Limb (tissue), 2 donors: Measurements from ENCODE around the gene MIEN1.
"Not testable (repeated sequence)": the region's sequence is repeated elsewhere in the genome, so short reads cannot be mapped to it uniquely, and the experiment has no call there.

Experiments used
- DNase-seq, 2 donors: peaks; one replicate each; pipeline ENCODE4 v3.0.0-alpha.2; 2016; ENCODE audit errors: extremely low spot score in 2 of 2

The MIEN1 gene

DNA sequence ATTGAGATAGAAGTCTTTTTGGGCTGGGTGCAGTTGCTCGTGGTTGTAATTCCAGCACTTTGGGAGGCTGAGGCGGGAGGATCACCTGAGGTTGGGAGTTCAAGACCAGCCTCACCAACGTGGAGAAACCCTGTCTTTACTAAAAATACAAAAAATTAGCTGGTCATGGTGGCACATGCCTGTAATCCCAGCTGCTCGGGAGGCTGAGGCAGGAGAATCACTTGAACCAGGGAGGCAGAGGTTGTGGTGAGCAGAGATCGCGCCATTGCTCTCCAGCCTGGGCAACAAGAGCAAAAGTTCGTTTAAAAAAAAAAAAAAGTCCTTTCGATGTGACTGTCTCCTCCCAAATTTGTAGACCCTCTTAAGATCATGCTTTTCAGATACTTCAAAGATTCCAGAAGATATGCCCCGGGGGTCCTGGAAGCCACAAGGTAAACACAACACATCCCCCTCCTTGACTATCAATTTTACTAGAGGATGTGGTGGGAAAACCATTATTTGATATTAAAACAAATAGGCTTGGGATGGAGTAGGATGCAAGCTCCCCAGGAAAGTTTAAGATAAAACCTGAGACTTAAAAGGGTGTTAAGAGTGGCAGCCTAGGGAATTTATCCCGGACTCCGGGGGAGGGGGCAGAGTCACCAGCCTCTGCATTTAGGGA lies 31.0 kb downstream of the MIEN1 start:
- DNase-seq = not testable (repeated sequence)

DNA sequence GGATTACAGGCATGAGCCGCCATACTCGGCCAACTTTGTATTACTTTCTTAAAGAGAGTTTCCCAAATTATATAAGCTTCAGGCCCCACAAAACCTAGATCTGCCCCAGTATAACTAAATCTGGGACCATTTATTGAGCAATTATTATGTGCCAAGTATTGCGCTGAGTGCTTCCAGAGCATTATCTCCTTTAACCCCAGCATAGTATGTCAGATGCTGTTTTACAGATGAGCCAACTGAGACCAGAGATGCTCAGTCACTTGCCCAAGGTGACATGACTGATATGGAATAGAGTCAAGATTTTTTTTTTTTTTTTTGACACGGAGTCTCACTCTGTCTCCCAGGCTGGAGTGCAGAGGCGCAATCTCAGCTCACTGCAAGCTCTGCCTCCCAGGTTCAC lies 32.4 kb downstream of the MIEN1 start:
- no peak for DNase-seq

DNA sequence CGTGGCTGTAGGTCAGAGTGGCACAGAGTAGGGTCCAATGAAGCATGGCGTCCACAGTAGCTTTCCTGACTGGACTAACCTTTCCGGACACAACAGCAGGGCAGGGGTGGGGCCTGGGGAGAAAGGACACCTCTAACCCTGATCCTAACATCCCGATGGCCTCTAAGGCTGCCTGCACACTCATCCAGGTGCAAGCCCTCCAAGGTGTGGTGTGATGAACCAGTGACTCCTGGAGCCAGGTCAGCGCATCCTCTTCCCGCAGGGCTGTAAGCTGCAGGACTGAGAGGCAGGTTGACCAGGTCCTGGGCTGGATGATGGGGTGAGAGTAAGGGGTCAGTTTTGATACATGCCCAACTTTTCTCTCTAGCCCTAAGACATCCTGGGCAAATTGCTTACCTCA lies 33.6 kb downstream of the MIEN1 start:
- no peak for DNase-seq

DNA sequence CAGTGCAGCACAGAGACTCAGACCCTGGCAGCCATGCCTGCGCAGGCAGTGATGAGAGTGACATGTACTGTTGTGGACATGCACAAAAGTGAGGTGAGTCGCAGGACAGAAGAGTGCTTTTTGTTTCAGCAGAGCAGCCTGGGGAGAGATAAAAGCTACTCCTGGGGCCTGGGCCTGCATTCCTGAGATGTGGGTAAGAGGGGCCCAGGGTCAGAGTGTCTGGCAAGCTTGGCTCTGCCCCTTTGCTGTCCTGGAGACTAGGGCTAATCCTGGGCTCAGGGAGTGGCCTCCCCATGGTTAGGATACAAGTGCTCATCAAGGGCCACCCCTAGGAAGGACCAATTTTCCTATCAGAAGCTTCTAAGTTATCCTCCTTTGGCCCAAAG lies 35.2 kb downstream of the MIEN1 start:
- no peak for DNase-seq

DNA sequence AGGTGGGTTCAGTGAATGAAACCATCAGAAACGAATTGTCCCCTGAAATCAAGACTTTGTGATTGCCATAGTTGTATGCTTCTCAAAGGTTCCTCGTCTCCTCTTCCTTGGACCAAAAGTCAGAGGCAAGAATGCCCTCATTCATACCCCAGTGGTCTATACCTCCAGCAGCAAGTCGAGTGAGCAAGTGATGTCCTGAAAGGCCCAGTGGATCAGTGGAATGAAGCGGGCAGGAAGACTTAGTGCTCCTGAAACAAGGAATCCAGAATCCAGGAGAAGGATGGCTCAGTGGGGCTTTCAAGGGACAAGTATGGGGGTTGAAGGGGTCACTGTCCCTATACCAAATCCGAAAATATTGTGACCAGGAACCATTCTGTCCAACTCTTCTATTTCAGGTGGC lies 35.7 kb downstream of the MIEN1 start:
- DNase-seq = no peak

DNA sequence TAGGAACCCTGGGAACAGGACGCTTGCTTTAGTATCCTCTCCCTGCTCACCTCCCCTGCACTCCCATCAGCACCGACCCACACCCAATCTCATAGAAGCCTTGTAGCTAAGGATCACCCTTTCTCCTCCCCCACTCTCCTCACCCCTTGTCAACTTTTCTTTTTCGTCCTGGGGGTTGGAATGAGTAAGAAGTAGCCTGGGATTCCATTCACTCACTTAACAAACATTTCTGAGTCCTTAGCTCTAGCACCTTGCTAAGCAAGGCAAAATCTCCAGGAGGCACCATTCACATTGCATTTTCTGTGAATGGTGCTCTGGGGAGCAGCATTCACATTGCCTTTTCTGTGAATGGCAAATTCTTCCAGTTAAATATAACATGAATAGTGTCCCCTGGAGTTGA lies 41.4 kb downstream of the MIEN1 start:
- no peak for DNase-seq

DNA sequence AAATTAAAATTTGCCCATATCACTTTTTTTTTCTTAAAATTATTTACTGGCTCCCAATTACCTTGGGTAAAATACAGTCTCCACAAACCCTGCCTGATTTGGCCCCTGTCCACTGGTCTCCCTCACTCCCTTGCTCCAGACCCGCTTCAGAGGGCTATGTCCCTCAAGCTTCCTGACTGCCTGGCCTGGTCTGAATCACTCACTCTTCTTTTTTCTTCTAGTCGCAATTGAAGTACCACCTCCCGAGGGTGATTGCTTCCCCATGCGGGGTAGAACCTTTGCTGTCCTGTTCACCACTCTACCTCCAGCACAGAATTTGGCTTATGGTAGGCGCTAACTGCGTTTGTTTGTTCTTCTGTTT lies 41.9 kb downstream of the MIEN1 start:
- DNase-seq = peak in 1 of 2 donors; percentile 21

DNA sequence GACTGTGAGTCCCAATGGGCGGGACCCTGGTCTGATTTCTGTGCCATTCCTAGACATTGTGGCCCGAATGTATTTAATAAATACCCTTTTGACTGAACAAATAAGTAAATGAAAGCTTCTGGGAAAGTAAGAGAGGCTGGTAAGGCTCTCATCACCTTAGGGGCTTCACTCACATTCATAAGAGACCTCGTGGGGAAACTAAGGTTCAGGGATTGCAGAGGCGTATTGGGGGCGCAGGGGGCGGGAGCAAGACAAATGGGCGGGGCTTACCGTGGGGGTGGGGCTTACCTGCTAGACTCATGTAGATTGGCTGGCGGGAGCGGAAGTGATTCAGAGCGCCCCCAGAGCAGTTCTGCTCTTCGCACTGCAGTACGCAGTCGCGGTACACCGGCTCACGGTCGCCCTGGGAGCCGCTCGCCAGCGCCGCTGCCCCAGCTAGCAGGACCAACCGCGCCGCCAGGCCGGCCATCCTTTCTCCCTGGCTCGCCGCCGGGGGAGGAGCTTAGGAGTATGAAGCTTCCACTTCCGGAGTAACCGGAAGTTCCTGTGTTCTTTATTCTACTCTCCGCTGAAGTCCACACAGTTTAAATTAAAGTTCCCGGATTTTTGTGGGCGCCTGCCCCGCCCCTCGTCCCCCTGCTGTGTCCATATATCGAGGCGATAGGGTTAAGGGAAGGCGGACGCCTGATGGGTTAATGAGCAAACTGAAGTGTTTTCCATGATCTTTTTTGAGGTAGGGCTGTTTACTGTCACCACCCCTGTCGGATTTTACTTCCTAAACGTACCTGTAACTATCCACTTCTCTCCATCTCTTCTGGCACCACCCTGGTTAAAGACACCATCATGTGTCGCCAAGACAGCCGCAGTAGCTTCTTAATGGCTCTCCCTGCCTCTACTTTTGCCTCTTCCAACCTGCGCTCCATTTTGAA lies 42.5 kb downstream of the MIEN1 start, which contains the start of gene PGAP3:
Gene PGAP3, minus strand, starts transcription at position 512 of the 929 bp plus-strand sequence. Its CDS starts 43 bp downstream, at position 469.
- DNase-seq = peak; percentile 91 to 93

DNA sequence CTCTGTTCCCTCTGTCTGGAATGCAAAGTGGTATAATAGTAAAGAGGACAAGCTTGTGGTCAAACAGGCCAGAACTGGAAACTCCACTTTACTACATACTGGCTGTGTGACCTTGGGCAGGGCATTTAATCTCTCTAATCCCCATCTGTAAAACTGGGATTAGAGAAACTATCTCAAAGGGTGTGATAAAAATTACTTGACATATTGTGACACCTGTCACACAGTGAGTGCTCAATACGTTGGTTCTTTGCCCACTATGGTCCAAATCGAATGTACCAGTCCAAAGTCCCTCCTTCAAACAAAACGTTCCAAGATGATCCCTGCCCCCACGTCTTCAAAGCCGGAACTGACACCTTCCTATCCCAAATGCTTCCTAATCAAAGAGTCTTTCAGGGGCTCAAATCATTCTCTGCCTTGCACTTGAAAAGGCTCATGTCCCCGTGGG lies 43.2 kb downstream of the MIEN1 start:
- DNase-seq = no peak

DNA sequence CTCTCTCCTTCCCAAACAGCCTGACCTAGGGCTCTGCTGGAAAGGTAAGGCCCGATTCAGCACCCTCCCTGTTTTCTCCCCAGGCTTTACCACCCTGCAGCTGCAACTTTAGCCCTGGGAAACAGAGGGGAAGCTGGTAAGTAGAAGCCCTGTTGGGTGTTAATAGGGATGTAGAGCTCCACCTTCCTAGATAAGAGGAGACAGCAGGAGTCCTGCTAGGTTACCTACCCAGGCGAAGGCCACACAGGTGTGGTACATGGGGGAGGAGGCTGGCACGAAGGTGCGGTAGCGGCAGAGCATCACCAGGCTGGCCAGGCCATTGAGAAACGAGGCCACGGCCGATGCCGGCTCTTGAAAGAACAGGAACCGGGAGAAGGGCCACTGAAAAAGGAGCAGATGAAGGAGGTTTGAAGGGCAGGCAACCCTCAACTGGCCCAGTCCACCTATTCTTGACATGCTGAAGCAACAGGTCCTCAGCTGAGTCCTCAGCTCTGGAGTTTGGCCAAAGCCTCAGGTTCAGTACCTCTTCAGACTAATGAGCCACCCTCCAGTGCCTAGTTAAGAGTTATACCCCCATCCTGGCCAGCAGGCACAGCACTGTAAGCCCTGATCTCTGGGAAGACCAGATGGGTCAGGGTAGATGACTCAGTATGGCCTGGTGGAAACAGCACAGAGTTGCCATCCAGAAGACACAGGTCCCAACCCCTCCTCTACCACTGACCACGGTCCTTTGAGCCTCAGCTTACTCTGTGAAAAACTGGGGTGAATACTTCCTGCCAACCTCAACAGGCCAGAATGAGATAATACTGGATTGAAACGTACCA lies 45.8 kb downstream of the MIEN1 start:
- no peak for DNase-seq

DNA sequence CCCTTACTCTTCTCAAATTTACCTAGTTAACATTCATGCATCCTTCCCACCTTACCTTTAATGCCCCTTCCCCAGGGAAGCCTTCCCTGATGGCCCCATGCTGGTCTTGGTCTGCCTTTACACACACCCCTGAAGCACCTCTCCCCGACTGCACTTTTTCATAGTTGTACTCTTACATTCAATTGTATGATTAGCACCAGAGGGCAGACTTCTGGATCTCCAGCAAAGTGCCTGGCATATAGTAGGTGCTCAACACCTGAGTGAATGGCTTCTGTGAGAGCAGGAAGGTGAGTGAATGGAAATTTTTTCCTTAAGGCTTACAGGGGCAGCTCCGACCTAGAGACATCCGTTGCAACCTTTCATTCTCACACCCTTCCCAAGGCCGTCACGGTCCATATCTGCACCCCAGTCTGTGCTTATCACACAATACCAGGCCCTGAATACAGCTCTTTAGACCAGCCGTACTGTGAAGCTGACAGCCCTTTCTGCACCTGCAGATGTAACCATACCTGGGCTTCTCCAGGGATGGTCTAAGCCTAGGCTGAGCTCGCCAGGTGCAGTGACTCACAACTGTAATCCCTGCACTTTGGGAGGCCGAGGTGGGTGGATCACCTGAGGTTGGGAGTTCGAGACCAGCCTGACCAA lies 46.9 kb downstream of the MIEN1 start:
- no peak for DNase-seq

DNA sequence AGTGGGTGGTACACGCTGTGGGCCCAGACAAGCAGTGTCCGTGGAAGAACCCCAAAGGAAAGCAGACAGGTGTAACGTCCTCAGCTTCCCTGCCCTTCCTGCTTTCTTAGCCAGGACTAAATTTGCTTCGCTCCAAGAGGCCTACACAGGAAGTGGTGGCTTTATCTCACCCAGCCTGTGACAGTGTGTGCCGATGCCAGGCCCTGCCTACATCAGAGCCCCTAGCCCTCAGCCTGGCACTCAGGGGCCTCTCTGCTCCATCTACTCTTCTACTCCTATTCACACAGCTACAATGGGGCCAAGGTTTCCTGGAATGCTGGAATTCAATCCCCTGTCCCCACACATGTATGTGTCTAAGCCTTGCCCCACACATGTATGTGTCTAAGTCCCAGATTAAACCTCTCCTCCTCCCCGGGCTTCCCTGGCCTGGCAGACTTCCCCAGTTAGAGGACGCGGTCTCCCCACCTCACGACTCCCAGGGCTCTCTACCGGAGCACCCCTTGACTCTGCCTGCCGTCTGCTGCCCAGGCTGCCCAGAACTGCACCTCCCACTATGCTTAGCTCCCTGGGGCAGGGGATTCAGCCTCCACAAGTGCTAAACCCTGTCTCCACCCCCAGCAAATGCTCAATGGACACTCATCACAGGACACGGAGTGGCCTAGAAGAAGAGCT lies 50.7 kb downstream of the MIEN1 start:
- no peak for DNase-seq
